ENCODE measurements around the gene PDGFRB.

GRCh38 chr5:150180241-150181026 is 24.8 kb upstream of the PDGFRB start:
- TF ChIP-seq, protein P1, sequence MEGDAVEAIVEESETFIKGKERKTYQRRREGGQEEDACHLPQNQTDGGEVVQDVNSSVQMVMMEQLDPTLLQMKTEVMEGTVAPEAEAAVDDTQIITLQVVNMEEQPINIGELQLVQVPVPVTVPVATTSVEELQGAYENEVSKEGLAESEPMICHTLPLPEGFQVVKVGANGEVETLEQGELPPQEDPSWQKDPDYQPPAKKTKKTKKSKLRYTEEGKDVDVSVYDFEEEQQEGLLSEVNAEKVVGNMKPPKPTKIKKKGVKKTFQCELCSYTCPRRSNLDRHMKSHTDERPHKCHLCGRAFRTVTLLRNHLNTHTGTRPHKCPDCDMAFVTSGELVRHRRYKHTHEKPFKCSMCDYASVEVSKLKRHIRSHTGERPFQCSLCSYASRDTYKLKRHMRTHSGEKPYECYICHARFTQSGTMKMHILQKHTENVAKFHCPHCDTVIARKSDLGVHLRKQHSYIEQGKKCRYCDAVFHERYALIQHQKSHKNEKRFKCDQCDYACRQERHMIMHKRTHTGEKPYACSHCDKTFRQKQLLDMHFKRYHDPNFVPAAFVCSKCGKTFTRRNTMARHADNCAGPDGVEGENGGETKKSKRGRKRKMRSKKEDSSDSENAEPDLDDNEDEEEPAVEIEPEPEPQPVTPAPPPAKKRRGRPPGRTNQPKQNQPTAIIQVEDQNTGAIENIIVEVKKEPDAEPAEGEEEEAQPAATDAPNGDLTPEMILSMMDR (IDR thresholded peaks at IDR 0.05) = no peak
- TF ChIP-seq POLR2A (IDR thresholded peaks at IDR 0.05) = no peak
